Spleen (tissue), 7 donors: Measurements from ENCODE around the gene IGLL5.

Source experiments
- CTCF ChIP-seq, 11 experiments: fragments of 200-600 bp in 7 of 11; fragments of 450-650 bp in 4 of 11; sonication (generic) in 4 of 11; IDR thresholded peaks in 8 of 11; conservative IDR thresholded peaks in 3 of 11; 1 replicate in 7 of 11; 2 replicates in 4 of 11; pipeline versions ENCODE4 v1.4.0 to v1.8.0; 2016 to 2021; ENCODE audit warnings: antibody characterized with exemption in 11 of 11, inconsistent platforms in 4 of 11, mild to moderate bottlenecking in 1 of 11
- POLR2A ChIP-seq, 3 donors: fragments of 450-650 bp; IDR thresholded peaks; one replicate each; pipeline ENCODE4 v1.5.1; 2017; ENCODE audit warnings: antibody characterized with exemption in 3 of 3, mild to moderate bottlenecking in 1 of 3
- POLR2AphosphoS5 ChIP-seq, 3 donors: sonication (generic); formaldehyde crosslinking; IDR thresholded peaks; one replicate each; pipeline ENCODE4 v1.5.1; 2017; ENCODE audit warnings: antibody characterized with exemption in 3 of 3
- donor health status: DM: no; HTN: no; CAD: no; lungs with moderate emphysema.
- donor health status: DM: no; HTN: no; CAD: no.
- donor health status: DM: no; HTN: no; CAD: no.

GRCh38 chr22:22939588-22940368, 52.2 kb downstream of the IGLL5 start:
- TF ChIP-seq POLR2A (IDR thresholded peaks at IDR 0.05) (no peak), CTCF (IDR thresholded peaks at IDR 0.05 in 8 of 11, conservative IDR thresholded peaks at IDR 0.05 in 3 of 11) (no peak), POLR2AphosphoS5 (IDR thresholded peaks at IDR 0.05) (peak in 1 of 3 donors; percentile 47)
